Adrenal gland (tissue), 12 donors: ENCODE data around the gene HTR2C. TPM values are rescaled to one million over a fixed set of nuclear protein-coding genes. Genes with fewer than 3 reads are reported as not detected.

Experiments
- DNase-seq, 7 donors: peaks; one replicate each; pipeline ENCODE4 v3.0.0-alpha.2; 2019 to 2020
- H3K27ac ChIP-seq, 5 donors: fragments of 200-600 bp; sonication (generic) in 4 of 5; 1 replicate in 3 of 5; 2 replicates in 2 of 5; pipeline versions ENCODE4 v1.5.1 to v1.8.0; 2016 to 2020; ENCODE audit warnings: mild to moderate bottlenecking in 1 of 5
- H3K27me3 ChIP-seq: fragments of 200-600 bp; 2 replicates; pipeline ENCODE4 v1.8.0; 2021
- H3K36me3 ChIP-seq, 2 donors: fragments of 200-600 bp; replicated peaks in 1 of 2; 1 replicate in 1 of 2; 2 replicates in 1 of 2; pipeline versions ENCODE4 v1.5.1 to v1.8.0; 2018 to 2022
- H3K4me1 ChIP-seq, 2 donors: fragments of 200-600 bp; replicated peaks in 1 of 2; 1 replicate in 1 of 2; 2 replicates in 1 of 2; pipeline versions ENCODE4 v1.5.1 to v1.8.0; 2018 to 2021
- H3K4me3 ChIP-seq, 4 donors: fragments of 200-600 bp; sonication (generic) in 3 of 4; one replicate each; pipeline ENCODE4 v1.5.1; 2016 to 2018
- H3K9me3 ChIP-seq, 3 donors: fragments of 200-600 bp; sonication (generic) in 1 of 3; replicated peaks in 1 of 3; 1 replicate in 2 of 3; 2 replicates in 1 of 3; pipeline versions ENCODE4 v1.5.1 to v1.8.0; 2016 to 2021
- POLR2A ChIP-seq, 2 donors: fragments of 450-650 bp; IDR thresholded peaks; one replicate each; pipeline ENCODE4 v1.6.1; 2017; ENCODE audit warnings: antibody characterized with exemption in 2 of 2, mild to moderate bottlenecking in 2 of 2, moderate library complexity in 1 of 2
- WGBS, 4 donors: extraction: QIAGEN DNeasy Blood & Tissue Kit in 2 of 4; methylation state at CpG; one replicate each; pipeline versions ENCODE4 v1.1.5 to v1.1.7; 2013 to 2017; 5-methylcytosine and 5-hydroxymethylcytosine counted together
- intact Hi-C, 2 donors: fragments of 100-400 bp; cut with DNase I; formaldehyde crosslinking; loops; one replicate each; pipeline versions ENCODE4 v1.14.1 to v1.15.0; 2022 to 2023
- polyA plus RNA-seq, 3 donors: library from polyadenylated mRNA; stranded (reverse); fragments of 200-250 nt in 2 of 3; fragments of 350-450 nt in 1 of 3; fragmentation: Illumina TruSeq in 1 of 3; extraction: RNeasy Lipid Tissue Mini Kit (QIAGEN cat#74804) in 1 of 3; gene quantifications; one replicate each; pipeline ENCODE4 v1.2.3, GENCODE V29; 2013 to 2014
- total RNA-seq, 9 donors: library from RNA; depleted of rRNA in 4 of 9; stranded (reverse); fragments of >200 nt in 4 of 9; fragments of 120-200 nt in 1 of 9; fragmentation: NEBNext Ultra II Directional in 1 of 9; extraction: Animal tissue kit (Norgen Biotek cat#: 25700) in 1 of 9; gene quantifications; one replicate each; pipeline versions ENCODE4 v1.1.0 to v1.2.4, GENCODE V29; 2013 to 2023
- TF ChIP-seq, protein P1 (sequence below), 6 experiments: fragments of 450-650 bp in 4 of 6; fragments of 200-600 bp in 2 of 6; sonication (generic) in 1 of 6; IDR thresholded peaks; 1 replicate in 5 of 6; 2 replicates in 1 of 6; pipeline versions ENCODE4 v1.5.1 to v1.8.0; 2016 to 2021; ENCODE audit warnings: antibody characterized with exemption in 6 of 6, mild to moderate bottlenecking in 2 of 6, moderate library complexity in 1 of 6
- donor health status: healthy with polysubstance abuse.
- donor health status: Bipolar disorder and iron deficiency.
- donor health status: DM: yes; HTN: yes; CAD: no.
- donor health status: DM: no; HTN: no; CAD: no.
- donor health status: DM: no; HTN: no; CAD: no.
- donor health status: DM: yes; HTN: yes; CAD: no.

Gene HTR2C
- total and polyA plus RNA-seq, 12 donors, result 0.06 TPM; not detected in 11

DNA sequence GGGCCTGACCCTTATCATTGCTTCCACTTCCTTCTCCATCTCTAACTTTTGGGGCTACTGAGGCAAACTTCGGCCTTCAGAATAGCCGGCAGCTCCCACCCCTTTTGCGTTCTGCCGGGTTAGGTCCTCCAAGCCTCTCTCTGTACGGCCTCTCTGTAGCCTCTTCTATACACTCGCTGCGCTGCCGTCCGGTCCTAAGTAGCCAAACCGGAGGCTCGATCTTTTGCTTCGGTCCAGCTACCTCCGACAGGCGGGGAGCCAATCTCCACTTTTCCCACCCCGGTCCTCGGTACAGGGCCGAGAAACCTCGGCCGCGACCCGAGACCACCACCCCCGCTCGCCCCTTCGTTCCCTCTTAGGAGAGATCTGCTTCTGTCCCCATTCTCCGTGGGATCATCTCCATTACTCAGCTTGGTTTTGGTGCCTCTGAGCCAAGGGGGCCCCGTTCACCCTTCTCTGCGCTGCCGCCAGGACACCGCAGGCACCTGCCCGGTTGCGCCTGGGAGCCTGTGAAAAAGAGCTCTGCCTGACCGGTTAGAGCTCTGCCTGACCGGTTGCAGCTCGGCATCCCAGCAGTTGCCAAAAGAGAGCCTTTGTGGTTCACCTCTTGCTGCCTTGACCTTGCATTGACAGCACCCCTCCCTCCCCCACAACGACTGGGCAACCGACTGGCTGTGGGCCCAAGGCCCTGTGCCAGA is 1.0 kb upstream of the HTR2C start:
- Histone ChIP-seq H3K27ac (no peak overlapping the region), H3K36me3 (no peaks in the 10 kb centered on the region), H3K27me3 (peaks cover 84% of the 10 kb centered on the region), H3K4me1 (no peaks in the 10 kb centered on the region), H3K4me3 (no peak overlapping the region), H3K9me3 (no peaks in the 10 kb centered on the region)
- TF ChIP-seq, protein P1, sequence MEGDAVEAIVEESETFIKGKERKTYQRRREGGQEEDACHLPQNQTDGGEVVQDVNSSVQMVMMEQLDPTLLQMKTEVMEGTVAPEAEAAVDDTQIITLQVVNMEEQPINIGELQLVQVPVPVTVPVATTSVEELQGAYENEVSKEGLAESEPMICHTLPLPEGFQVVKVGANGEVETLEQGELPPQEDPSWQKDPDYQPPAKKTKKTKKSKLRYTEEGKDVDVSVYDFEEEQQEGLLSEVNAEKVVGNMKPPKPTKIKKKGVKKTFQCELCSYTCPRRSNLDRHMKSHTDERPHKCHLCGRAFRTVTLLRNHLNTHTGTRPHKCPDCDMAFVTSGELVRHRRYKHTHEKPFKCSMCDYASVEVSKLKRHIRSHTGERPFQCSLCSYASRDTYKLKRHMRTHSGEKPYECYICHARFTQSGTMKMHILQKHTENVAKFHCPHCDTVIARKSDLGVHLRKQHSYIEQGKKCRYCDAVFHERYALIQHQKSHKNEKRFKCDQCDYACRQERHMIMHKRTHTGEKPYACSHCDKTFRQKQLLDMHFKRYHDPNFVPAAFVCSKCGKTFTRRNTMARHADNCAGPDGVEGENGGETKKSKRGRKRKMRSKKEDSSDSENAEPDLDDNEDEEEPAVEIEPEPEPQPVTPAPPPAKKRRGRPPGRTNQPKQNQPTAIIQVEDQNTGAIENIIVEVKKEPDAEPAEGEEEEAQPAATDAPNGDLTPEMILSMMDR (IDR thresholded peaks at IDR 0.05), result no peak
- no peak for TF ChIP-seq POLR2A (IDR thresholded peaks at IDR 0.05)
- intact Hi-C loops, result no loop called here
- 15 to 29% (median 17%) methylated on average over 23 to 36 of the region's 36 CpGs for WGBS, 4 donors
- DNase-seq, result no peak

GRCh38 chrX:114584375-114584943 is 573 bp downstream of the HTR2C start:
- intact Hi-C loops, result no loop called here
- Histone ChIP-seq H3K36me3 (no peaks in the 10 kb centered on the region), H3K27me3 (peaks cover 77% of the 10 kb centered on the region), H3K4me1 (no peaks in the 10 kb centered on the region), H3K27ac (no peak overlapping the region), H3K4me3 (no peak overlapping the region), H3K9me3 (no peaks in the 10 kb centered on the region)
- 1 to 15% (median 6%) methylated on average over 19 to 56 of the region's 56 CpGs for WGBS, 4 donors
- DNase-seq, result no peak
- TF ChIP-seq, protein P1 (IDR thresholded peaks at IDR 0.05), result no peak
- TF ChIP-seq POLR2A (IDR thresholded peaks at IDR 0.05), result no peak

DNA sequence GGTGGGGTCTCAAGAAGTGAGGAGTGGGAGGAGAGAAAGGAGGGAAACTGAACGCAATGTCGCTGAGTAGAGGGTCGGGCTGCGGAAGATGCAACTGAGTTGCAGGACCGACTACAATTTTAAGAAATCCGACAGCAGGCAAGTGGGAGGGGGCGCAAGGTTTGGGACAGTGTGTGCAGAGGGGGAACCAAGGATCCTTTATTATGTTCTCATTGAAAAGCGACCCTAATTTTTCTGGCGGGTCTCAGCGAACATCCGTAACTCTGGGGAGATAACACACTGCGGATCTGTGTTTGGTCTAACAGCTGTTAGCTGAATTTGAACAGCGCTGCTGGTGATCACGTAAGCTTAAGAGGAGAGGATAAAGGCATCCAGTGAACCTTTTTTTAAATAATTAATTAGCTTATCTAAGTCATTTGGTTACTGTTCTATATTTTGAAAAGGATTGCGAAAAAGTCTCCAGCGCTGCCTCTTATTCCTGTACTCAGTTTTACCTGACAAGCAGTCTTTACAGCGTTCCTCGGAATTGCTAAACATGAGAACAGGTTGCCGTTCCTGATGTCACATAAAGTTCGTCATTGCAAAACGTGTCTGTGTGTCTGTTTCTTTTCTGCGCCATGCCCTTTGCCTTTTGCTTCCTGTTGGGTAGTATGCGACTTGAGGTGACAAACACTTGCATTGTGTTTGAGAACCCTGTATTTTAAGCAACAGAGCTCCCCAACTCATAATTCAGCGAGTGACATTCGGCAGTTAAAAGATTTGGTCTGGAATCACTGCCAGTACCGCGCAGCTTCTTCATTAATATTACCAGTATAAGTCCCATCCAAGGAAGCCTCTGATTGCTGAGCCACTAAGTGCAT is 1.3 kb downstream of the HTR2C start:
- WGBS, 4 donors, result 6 to 18% (median 10%) methylated on average over 27 of the region's 27 CpGs
- H3K4me1 ChIP-seq, result no peaks in the 10 kb centered on the region
- H3K27ac ChIP-seq, result no peak overlapping the region
- intact Hi-C loops, result no loop called here
- H3K9me3 ChIP-seq, result no peaks in the 10 kb centered on the region
- no peak overlapping the region for H3K4me3 ChIP-seq
- peaks cover 70% of the 10 kb centered on the region for H3K27me3 ChIP-seq
- no peaks in the 10 kb centered on the region for H3K36me3 ChIP-seq
- no peak for DNase-seq
- no peak for TF ChIP-seq POLR2A (IDR thresholded peaks at IDR 0.05)
- TF ChIP-seq, protein P1 (IDR thresholded peaks at IDR 0.05), result no peak

DNA sequence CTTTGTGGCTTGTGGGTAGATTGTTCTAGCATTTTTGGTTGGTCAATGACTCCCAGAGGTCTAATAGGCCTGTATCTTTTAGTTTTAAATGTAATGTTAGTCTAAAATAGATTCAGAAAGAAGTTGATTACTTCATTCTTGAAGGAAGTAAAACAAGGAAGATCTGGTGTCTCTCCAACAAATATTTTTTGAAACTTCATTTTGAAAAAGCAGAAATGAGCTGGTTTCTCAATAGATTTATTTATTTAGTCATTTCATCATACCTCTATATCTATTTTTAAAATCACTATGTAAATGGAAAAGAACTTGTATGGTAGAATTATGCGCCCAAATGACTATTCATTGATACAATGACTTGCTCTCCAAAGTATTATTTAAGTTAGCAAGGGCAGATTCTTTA is 7.2 kb downstream of the HTR2C start:
- WGBS, 4 donors, result 57 to 76% (median 65%) methylated on average over 1 of the region's 1 CpG
- H3K27me3 ChIP-seq, result peaks cover 24% of the 10 kb centered on the region

More for the DNA sequence above, 7.2 kb downstream of the HTR2C start:
- Histone ChIP-seq H3K27ac (no peak overlapping the region), H3K9me3 (no peaks in the 10 kb centered on the region), H3K4me3 (no peak overlapping the region), H3K4me1 (no peaks in the 10 kb centered on the region), H3K36me3 (no peaks in the 10 kb centered on the region)
- intact Hi-C loops, result no loop called here
- DNase-seq, result no peak
- TF ChIP-seq POLR2A (IDR thresholded peaks at IDR 0.05), result no peak
